Measurements from ENCODE around the gene BGLAP.
"Not testable (repeated sequence)": the region's sequence is repeated elsewhere in the genome, so short reads cannot be mapped to it uniquely, and the experiment has no call there.

BGLAP gene

GRCh38 chr1:156214024-156214748 lies 27.8 kb upstream of the BGLAP start:
- in situ Hi-C loops (cut with MboI; ENCODE audit: low sequenced_read_pairs) = no loop called here
- no peak for DNase-seq (ENCODE audit: low spot score in 2 of 2)
- peaks cover 35% of the 10 kb centered on the region for H3K36me3 ChIP-seq (replicated peaks)

GRCh38 chr1:156216361-156217086 lies 25.5 kb upstream of the BGLAP start:
- H3K27me3 ChIP-seq (ENCODE audit: low read depth); H3K9me3 ChIP-seq; in situ Hi-C loops (cut with MboI; ENCODE audit: low sequenced_read_pairs); H3K4me3 ChIP-seq; DNase-seq (ENCODE audit: low spot score in 2 of 2): not testable (repeated sequence)
- Histone ChIP-seq H3K36me3 (replicated peaks) (peaks cover 30% of the 10 kb centered on the region), H3K4me1 (peaks cover 12% of the 10 kb centered on the region)

More at GRCh38 chr1:156214024-156214748, 27.8 kb upstream of the BGLAP start:
- Histone ChIP-seq H3K4me1 (peaks cover 12% of the 10 kb centered on the region), H3K4me3 (peak overlapping the region; percentile 62), H3K9me3 (no peaks in the 10 kb centered on the region), H3K27me3 (ENCODE audit: low read depth) (no peaks in the 10 kb centered on the region)

GRCh38 chr1:156217871-156218270 lies 24.1 kb upstream of the BGLAP start:
- DNase-seq (ENCODE audit: low spot score in 2 of 2) = no peak
- Histone ChIP-seq H3K4me3 (no peak overlapping the region), H3K4me1 (peaks cover 7% of the 10 kb centered on the region), H3K36me3 (replicated peaks) (peaks cover 29% of the 10 kb centered on the region), H3K27me3 (ENCODE audit: low read depth) (no peaks in the 10 kb centered on the region), H3K9me3 (no peaks in the 10 kb centered on the region)
- in situ Hi-C loops (cut with MboI; ENCODE audit: low sequenced_read_pairs) = no loop called here

GRCh38 chr1:156220226-156220625 lies 21.8 kb upstream of the BGLAP start:
- in situ Hi-C loops (cut with MboI; ENCODE audit: low sequenced_read_pairs) = loop anchor here (5.0 kb wide), 1 partner anchor 78 kb away; no protein-coding TSS in a partner anchor

DNA sequence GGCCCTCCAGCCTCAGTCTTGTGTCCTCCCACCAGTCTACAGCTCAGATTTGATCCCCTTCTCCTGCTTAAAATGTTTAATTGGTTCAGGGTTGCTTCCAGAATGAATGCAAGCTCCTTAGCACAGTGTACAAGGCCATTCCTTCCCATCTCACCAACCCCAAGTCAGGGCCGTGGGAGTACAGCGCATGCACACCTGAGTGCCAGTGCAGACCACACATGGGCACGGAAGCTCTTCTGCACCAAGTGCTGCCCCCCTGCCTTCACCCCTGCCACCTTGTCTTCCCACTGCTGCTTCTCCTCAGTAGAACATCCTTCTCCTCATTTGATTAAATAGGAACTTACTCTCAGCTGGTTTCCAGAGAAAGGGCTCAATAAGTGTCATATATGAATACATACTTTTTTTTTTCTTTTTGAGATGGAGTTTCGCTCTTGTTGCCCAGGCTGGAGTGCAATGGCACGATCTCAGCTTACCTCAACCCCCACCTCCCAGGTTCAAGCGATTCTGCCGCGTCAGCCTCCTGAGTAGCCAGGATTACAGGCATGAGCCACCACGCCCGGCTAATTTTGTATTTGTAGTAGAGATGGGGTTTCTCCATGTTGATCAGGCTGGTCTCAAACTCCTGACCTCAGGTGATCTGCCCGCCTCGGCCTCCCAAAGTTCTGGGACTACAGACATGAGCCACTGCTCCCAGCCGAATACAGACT lies 19.8 kb upstream of the BGLAP start:
- DNase-seq (ENCODE audit: low spot score in 2 of 2) = peak in 1 of 2 experiments; percentile 1

More at GRCh38 chr1:156220226-156220625, 21.8 kb upstream of the BGLAP start:
- peaks cover 37% of the 10 kb centered on the region for H3K36me3 ChIP-seq (replicated peaks)
- no peaks in the 10 kb centered on the region; the same call in 1 of the 2 replicates for H3K4me1 ChIP-seq
- H3K4me3 ChIP-seq = no peak overlapping the region
- no peaks in the 10 kb centered on the region for H3K27me3 ChIP-seq (ENCODE audit: low read depth)
- peak in 1 of 2 experiments; percentile 1 for DNase-seq (ENCODE audit: low spot score in 2 of 2)
- no peaks in the 10 kb centered on the region for H3K9me3 ChIP-seq

DNA sequence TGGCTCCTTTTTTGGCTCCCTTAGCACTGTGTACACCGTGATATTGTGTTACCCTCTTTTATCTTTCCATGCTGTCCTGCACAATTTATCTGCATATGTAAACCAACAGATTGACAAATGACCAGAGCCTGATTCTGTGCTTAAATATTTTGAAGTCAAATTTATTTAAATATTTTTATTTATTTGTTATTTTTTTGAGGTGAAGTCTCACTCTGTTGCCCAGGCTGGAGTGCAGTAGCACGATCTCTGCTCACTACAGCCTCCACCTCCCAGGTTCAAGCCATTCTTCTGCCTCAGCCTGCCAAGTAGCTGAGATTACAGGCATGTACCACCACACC lies 16.3 kb upstream of the BGLAP start:
- H3K9me3 ChIP-seq = no peaks in the 10 kb centered on the region
- no peaks in the 10 kb centered on the region for H3K27me3 ChIP-seq (ENCODE audit: low read depth)
- in situ Hi-C loops (cut with MboI; ENCODE audit: low sequenced_read_pairs) = no loop called here
- no peak overlapping the region for H3K4me3 ChIP-seq
- H3K36me3 ChIP-seq (replicated peaks) = peaks cover 45% of the 10 kb centered on the region
- no peak for DNase-seq (ENCODE audit: low spot score in 2 of 2)
- no peaks in the 10 kb centered on the region; the same call in 1 of the 2 replicates for H3K4me1 ChIP-seq

More for the DNA sequence above, 19.8 kb upstream of the BGLAP start:
- Histone ChIP-seq H3K9me3 (no peaks in the 10 kb centered on the region), H3K27me3 (ENCODE audit: low read depth) (no peaks in the 10 kb centered on the region), H3K36me3 (replicated peaks) (peaks cover 43% of the 10 kb centered on the region), H3K4me3 (no peak overlapping the region), H3K4me1 (no peaks in the 10 kb centered on the region; the same call in 1 of the 2 replicates)
- in situ Hi-C loops (cut with MboI; ENCODE audit: low sequenced_read_pairs) = loop anchor here (5.0 kb wide), 1 partner anchor 80 kb away; no protein-coding TSS in a partner anchor

DNA sequence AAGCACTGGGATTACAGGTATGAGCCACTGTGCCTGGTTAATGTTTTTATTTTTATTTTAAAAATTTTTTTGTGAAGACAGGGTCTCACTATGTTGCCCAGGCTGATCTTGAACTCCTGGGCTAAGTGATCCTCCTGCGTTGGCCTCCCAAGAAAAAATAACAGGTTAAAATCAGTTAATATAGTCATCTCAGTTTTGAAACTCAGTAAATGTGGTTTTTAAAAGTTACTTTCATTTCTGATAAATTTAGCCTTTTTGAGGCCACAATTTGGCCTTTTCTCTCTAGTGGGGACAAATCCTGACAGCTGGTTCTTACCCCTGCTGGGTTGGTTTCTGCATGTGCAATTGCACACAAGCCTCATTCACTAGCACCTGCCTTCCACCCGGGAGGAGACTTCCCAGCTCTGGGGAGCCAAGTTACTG lies 15.9 kb upstream of the BGLAP start:
- in situ Hi-C loops (cut with MboI; ENCODE audit: low sequenced_read_pairs) = no loop called here
- peak in 1 of 2 experiments; percentile 0 for DNase-seq (ENCODE audit: low spot score in 2 of 2)
- peaks cover 40% of the 10 kb centered on the region for H3K36me3 ChIP-seq (replicated peaks)
- no peak overlapping the region for H3K4me3 ChIP-seq
- H3K27me3 ChIP-seq (ENCODE audit: low read depth) = no peaks in the 10 kb centered on the region
- no peaks in the 10 kb centered on the region; the same call in 1 of the 2 replicates for H3K4me1 ChIP-seq
- H3K9me3 ChIP-seq = no peaks in the 10 kb centered on the region

DNA sequence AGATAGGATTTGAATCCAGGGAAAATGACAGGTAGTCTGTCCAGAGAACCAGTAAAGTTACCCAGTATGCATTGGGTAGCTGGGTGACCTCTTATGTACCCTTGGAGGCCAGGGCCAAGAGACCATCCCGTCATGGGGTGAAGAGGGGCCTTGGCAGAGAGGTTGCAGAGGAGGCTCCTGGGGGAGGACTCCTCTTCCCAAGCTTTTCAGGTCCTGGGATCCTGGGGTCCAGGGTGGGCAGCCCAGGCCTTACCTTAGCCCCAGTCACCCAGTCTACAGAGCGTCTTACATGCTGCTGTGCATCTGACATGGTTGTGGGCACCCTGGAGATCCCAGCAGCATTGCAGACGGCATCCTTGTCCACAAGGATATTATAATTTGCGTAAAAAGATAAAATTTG lies 15.2 kb upstream of the BGLAP start:
- Histone ChIP-seq H3K4me3 (no peak overlapping the region), H3K9me3 (no peaks in the 10 kb centered on the region), H3K27me3 (ENCODE audit: low read depth) (no peaks in the 10 kb centered on the region), H3K36me3 (replicated peaks) (peaks cover 37% of the 10 kb centered on the region), H3K4me1 (no peaks in the 10 kb centered on the region; the same call in 1 of the 2 replicates)
- no peak for DNase-seq (ENCODE audit: low spot score in 2 of 2)
- in situ Hi-C loops (cut with MboI; ENCODE audit: low sequenced_read_pairs) = no loop called here

DNA sequence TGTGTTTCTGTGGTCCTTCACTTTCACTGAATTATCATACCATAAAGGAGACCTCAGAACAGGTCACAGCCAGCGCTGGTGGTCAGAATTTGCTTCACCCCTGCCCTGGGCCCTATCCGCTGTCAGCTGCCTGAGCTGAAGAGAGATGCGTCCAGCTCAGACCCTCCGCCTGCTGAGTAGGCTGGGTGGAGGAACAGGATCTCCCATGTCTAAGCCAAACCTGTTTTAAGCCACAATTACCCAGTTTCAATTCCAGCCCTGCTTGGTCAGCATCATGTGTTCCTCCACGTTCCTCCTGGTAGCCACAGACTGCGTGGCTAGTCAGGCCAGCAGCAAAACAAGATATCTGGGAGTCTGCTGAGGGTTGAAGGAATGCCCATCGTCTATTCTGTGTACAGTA lies 13.5 kb upstream of the BGLAP start:
- in situ Hi-C loops (cut with MboI; ENCODE audit: low sequenced_read_pairs) = no loop called here
- no peaks in the 10 kb centered on the region; the same call in 1 of the 2 replicates for H3K4me1 ChIP-seq
- no peak for DNase-seq (ENCODE audit: low spot score in 2 of 2)
- H3K9me3 ChIP-seq = no peaks in the 10 kb centered on the region
- H3K36me3 ChIP-seq (replicated peaks) = peaks cover 26% of the 10 kb centered on the region
- H3K4me3 ChIP-seq = no peak overlapping the region
- H3K27me3 ChIP-seq (ENCODE audit: low read depth) = no peaks in the 10 kb centered on the region

DNA sequence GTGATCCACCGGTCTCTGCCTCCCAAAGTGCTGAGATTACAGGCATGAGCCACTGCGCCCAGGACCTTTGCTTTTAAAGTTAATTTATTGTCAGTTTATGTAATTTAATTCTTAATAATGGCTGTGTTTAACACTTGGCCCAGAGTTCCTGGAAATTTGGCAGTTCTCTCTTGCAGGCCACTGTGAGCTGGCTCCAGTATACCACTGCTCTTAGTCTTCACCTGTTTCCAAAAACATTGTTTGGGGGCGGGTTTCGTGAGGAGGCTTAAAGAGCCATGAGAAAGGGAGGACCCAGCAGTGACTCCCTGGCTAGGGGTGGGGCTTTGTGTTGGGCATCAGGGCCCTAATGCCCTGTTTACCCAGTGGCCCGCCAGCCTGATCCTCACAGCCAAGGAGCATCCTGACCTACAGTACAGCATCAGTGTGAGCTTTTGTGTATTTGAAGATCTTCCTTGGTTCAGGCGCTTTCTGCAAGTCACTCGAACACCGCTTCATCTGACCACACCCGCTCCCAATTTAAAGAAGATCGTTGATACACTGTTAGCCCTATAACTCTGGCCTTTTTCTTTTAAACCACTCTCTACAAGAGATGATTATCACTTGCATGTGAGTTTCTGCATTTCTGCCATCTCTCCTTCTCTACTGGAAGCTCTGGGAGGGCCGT lies 12.0 kb upstream of the BGLAP start:
- Histone ChIP-seq H3K36me3 (replicated peaks) (peaks cover 35% of the 10 kb centered on the region), H3K4me1 (no peaks in the 10 kb centered on the region; the same call in 1 of the 2 replicates), H3K9me3 (no peaks in the 10 kb centered on the region), H3K4me3 (no peak overlapping the region), H3K27me3 (ENCODE audit: low read depth) (no peaks in the 10 kb centered on the region)
- in situ Hi-C loops (cut with MboI; ENCODE audit: low sequenced_read_pairs) = no loop called here
- peak in 1 of 2 experiments; percentile 1 for DNase-seq (ENCODE audit: low spot score in 2 of 2)

- Histone ChIP-seq H3K4me3 (no peak overlapping the region), H3K4me1 (no peaks in the 10 kb centered on the region), H3K9me3 (no peaks in the 10 kb centered on the region), H3K27me3 (ENCODE audit: low read depth) (no peaks in the 10 kb centered on the region), H3K36me3 (replicated peaks) (peaks cover 36% of the 10 kb centered on the region)
- DNase-seq (ENCODE audit: low spot score in 2 of 2) = no peak
- in situ Hi-C loops (cut with MboI; ENCODE audit: low sequenced_read_pairs) = no loop called here
Measured at GRCh38 chr1:156230473-156230837, 11.5 kb upstream of the BGLAP start.

- Histone ChIP-seq H3K4me3 (no peak overlapping the region), H3K9me3 (no peaks in the 10 kb centered on the region), H3K4me1 (no peaks in the 10 kb centered on the region), H3K36me3 (replicated peaks) (peaks cover 43% of the 10 kb centered on the region), H3K27me3 (ENCODE audit: low read depth) (no peaks in the 10 kb centered on the region)
- peak in 1 of 2 experiments; percentile 1 for DNase-seq (ENCODE audit: low spot score in 2 of 2)
- in situ Hi-C loops (cut with MboI; ENCODE audit: low sequenced_read_pairs) = no loop called here
Measured at GRCh38 chr1:156232201-156232894, 9.6 kb upstream of the BGLAP start.
